Uterus (tissue), 4 donors: Measurements from ENCODE around the gene DCST1. TPM values are rescaled to one million over a fixed set of nuclear protein-coding genes. Genes with fewer than 3 reads are reported as not detected.

Source experiments
- DNase-seq, 2 donors: peaks; one replicate each; pipeline ENCODE4 v3.0.0-alpha.2; 2019 to 2020
- H3K27ac ChIP-seq, 2 donors: fragments of 200-600 bp; sonication (generic); 1 replicate in 1 of 2; 2 replicates in 1 of 2; pipeline ENCODE4 v1.5.1; 2016 to 2018
- H3K27me3 ChIP-seq, 2 donors: fragments of 200-600 bp; sonication (generic); one replicate each; pipeline ENCODE4 v1.5.1; 2018 to 2019; ENCODE audit warnings: control low read depth in 1 of 2
- H3K36me3 ChIP-seq, 2 donors: fragments of 200-600 bp; sonication (generic); one replicate each; pipeline ENCODE4 v1.5.1; 2019; ENCODE audit warnings: control low read depth in 1 of 2
- H3K4me1 ChIP-seq, 2 donors: fragments of 200-600 bp; sonication (generic); one replicate each; pipeline ENCODE4 v1.5.1; 2018 to 2019; ENCODE audit warnings: control low read depth in 1 of 2
- H3K4me3 ChIP-seq, 2 donors: fragments of 200-600 bp; sonication (generic); 1 replicate in 1 of 2; 2 replicates in 1 of 2; pipeline ENCODE4 v1.5.1; 2018 to 2019; ENCODE audit warnings: mild to moderate bottlenecking in 1 of 2
- H3K9me3 ChIP-seq, 2 donors: fragments of 200-600 bp; sonication (generic); one replicate each; pipeline ENCODE4 v1.5.1; 2019; ENCODE audit warnings: control low read depth in 1 of 2
- POLR2A ChIP-seq, 2 donors: fragments of 450-650 bp; IDR thresholded peaks; one replicate each; pipeline ENCODE4 v1.6.1; 2016; ENCODE audit warnings: antibody characterized with exemption in 2 of 2, mild to moderate bottlenecking in 1 of 2, moderate library complexity in 1 of 2
- intact Hi-C: fragments of 100-400 bp; cut with DNase I; formaldehyde crosslinking; loops from one replicate; pipeline ENCODE4 v1.15.1; 2023; ENCODE audit warnings: low total_unique reads
- total RNA-seq, 4 donors: library from RNA; depleted of rRNA in 3 of 4; stranded (reverse); fragments of >200 nt in 3 of 4; gene quantifications; one replicate each; pipeline versions ENCODE4 v1.1.0 to v1.2.4, GENCODE V29; 2014 to 2023
- TF ChIP-seq, protein P1 (sequence below), 4 experiments: fragments of 200-600 bp in 2 of 4; fragments of 450-650 bp in 2 of 4; sonication (generic) in 2 of 4; IDR thresholded peaks; one replicate each; pipeline ENCODE4 v1.5.1; 2016 to 2019; ENCODE audit warnings: antibody characterized with exemption in 4 of 4, mild to moderate bottlenecking in 2 of 4, moderate library complexity in 1 of 4
- donor health status: DM: yes; HTN: yes; CAD: no.

Gene DCST1
- total RNA-seq, 4 donors from 2014 or later = 1.1 to 3.5 TPM; not detected in 2

DNA sequence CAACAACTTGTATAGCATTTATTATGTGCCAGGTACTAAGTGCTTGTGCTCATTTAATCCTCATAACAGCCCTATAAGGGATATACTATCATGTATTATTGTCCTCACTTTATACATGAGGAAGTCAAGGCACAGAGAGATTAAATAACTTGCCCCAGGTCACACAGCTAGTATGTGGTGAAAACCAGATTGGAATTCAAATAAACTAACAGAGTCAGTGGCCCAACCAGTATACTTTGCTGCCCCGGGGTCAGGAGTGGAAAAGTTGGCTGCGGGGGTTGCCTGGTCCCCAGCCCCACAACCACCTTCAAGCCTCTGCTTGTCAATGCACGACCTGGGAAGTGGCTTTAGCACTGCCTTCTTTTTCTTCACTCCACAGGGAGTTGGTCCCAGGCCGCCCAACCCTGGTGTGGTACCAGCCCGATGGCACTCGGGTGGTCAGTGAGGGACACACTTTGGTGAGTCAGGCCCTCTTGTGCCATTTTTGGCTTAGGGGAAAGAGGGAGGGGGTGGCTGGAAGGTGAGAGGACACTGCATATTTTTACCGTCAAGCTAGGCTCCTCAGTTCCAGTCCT is 20.0 kb downstream of the DCST1 start:
- Histone ChIP-seq H3K4me3 (no peak overlapping the region), H3K27me3 (no peaks in the 10 kb centered on the region), H3K36me3 (no peaks in the 10 kb centered on the region), H3K27ac (no peak overlapping the region), H3K4me1 (no peaks in the 10 kb centered on the region), H3K9me3 (no peaks in the 10 kb centered on the region)
- no peak for DNase-seq
- intact Hi-C loops = no loop called here
- TF ChIP-seq, protein P1, sequence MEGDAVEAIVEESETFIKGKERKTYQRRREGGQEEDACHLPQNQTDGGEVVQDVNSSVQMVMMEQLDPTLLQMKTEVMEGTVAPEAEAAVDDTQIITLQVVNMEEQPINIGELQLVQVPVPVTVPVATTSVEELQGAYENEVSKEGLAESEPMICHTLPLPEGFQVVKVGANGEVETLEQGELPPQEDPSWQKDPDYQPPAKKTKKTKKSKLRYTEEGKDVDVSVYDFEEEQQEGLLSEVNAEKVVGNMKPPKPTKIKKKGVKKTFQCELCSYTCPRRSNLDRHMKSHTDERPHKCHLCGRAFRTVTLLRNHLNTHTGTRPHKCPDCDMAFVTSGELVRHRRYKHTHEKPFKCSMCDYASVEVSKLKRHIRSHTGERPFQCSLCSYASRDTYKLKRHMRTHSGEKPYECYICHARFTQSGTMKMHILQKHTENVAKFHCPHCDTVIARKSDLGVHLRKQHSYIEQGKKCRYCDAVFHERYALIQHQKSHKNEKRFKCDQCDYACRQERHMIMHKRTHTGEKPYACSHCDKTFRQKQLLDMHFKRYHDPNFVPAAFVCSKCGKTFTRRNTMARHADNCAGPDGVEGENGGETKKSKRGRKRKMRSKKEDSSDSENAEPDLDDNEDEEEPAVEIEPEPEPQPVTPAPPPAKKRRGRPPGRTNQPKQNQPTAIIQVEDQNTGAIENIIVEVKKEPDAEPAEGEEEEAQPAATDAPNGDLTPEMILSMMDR (IDR thresholded peaks at IDR 0.05) = no peak
- TF ChIP-seq POLR2A (IDR thresholded peaks at IDR 0.05) = no peak

DNA sequence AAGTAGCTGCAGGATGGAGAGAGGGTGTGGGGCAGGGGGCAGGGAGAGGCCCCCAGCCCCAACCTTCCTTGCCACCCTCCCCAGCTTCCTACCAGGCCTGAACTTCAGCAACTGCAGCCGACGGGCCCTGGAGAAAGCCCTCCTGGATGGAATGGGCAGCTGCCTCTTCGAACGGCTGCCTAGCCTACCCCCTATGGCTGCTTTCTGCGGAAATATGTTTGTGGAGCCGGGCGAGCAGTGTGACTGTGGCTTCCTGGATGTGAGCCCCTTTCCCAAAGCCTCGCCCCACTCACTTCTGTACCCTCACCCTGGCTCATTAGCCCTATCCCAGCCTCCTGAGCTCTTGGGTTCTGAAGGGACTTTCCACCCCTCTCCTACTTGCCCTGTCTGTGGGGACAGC is 23.5 kb downstream of the DCST1 start:
- Histone ChIP-seq H3K36me3 (no peaks in the 10 kb centered on the region), H3K4me3 (no peak overlapping the region), H3K27ac (no peak overlapping the region), H3K4me1 (peaks cover 0 to 6% of the 10 kb centered on the region in 2 donors), H3K27me3 (no peaks in the 10 kb centered on the region), H3K9me3 (no peaks in the 10 kb centered on the region)
- no peak for DNase-seq
- intact Hi-C loops = no loop called here
- TF ChIP-seq, protein P1 (IDR thresholded peaks at IDR 0.05) = no peak
- TF ChIP-seq POLR2A (IDR thresholded peaks at IDR 0.05) = no peak

DNA sequence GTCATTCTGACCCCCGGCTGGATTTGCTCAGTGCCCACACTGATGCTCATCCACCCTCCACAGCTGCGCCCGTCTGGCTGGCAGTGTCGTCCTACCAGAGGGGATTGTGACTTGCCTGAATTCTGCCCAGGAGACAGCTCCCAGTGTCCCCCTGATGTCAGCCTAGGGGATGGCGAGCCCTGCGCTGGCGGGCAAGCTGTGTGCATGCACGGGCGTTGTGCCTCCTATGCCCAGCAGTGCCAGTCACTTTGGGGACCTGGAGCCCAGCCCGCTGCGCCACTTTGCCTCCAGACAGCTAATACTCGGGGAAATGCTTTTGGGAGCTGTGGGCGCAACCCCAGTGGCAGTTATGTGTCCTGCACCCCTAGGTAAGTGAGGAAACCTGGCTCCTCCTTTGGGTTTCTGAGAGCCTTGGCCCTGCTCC is 24.2 kb downstream of the DCST1 start:
- no peaks in the 10 kb centered on the region for H3K9me3 ChIP-seq
- H3K36me3 ChIP-seq = no peaks in the 10 kb centered on the region
- no peak for TF ChIP-seq POLR2A (IDR thresholded peaks at IDR 0.05)
- TF ChIP-seq, protein P1 (IDR thresholded peaks at IDR 0.05) = no peak
- no peak overlapping the region for H3K4me3 ChIP-seq
- H3K4me1 ChIP-seq = peaks cover 0 to 13% of the 10 kb centered on the region in 2 donors
- no peaks in the 10 kb centered on the region for H3K27me3 ChIP-seq
- intact Hi-C loops = no loop called here
- no peak overlapping the region for H3K27ac ChIP-seq
- no peak for DNase-seq

DNA sequence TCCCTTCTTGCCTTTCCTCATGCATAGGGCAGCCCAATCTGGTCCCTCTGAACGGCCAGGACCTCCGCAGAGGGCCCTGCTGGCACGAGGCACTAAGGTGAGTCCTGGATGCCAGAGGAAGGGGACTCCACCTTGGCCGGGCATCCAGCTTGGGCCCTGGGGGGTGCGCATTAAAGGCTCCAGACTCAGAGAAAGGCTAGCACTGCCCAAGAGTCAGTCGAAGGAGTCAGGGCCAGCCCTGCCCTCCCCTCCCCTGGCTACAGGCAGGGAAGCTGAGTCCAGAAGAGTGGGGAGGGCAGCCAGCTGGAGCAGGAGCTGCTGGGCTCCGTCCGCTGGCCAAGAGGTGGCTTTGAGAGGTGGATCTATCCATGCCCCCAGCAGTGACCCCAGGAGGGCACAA is 27.1 kb downstream of the DCST1 start:
- no peak for TF ChIP-seq POLR2A (IDR thresholded peaks at IDR 0.05)
- TF ChIP-seq, protein P1 (IDR thresholded peaks at IDR 0.05) = no peak
- Histone ChIP-seq H3K27me3 (no peaks in the 10 kb centered on the region), H3K27ac (no peak overlapping the region), H3K36me3 (no peaks in the 10 kb centered on the region), H3K4me1 (peaks cover 0 to 16% of the 10 kb centered on the region in 2 donors), H3K4me3 (no peak overlapping the region), H3K9me3 (no peaks in the 10 kb centered on the region)
- no peak for DNase-seq
- intact Hi-C loops = no loop called here

DNA sequence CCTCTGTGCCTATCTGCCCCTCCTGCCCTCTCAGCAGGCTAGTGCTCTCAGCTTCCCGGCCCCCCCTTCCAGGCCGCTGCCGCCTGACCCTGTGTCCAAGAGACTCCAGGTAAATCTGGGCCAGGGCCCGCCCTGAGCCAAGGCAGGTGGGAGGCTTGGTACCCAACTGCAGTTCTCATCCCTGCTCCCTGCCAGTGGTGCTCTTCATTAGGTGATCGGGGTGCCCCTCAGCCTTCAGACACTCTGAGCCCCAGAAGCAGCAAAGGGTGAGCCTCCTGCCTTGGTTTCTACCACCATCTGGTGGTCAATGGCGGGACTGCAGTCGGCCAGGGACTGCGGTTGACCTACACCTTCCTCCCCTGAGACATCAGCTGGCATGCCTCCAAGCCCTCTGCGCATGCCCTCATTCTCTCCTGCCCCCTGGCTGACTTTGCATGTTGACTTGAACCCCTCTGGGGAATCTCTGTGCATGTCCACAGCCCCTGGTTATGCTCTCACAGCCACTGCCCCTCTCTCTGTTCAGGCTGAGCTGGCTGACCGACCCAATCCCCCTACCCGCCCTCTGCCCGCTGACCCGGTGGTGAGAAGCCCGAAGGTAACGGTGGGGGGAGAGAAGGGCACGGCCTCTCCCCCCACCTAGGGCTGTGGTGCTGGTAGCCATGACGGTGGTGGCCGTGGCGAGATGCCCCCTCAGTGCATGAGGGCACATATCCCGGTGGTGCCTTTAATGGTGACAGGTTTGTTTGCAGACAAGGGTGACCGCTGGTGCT is 27.9 kb downstream of the DCST1 start:
- Histone ChIP-seq H3K4me1 (peaks cover 0 to 16% of the 10 kb centered on the region in 2 donors), H3K36me3 (no peaks in the 10 kb centered on the region), H3K27me3 (no peaks in the 10 kb centered on the region), H3K9me3 (no peaks in the 10 kb centered on the region), H3K27ac (no peak overlapping the region), H3K4me3 (no peak overlapping the region)
- intact Hi-C loops = no loop called here
- DNase-seq = peak; percentile 83 to 85
- peak in 1 of 2 donors; percentile 12 for TF ChIP-seq POLR2A (IDR thresholded peaks at IDR 0.05)
- TF ChIP-seq, protein P1 (IDR thresholded peaks at IDR 0.05) = peak; percentile 94 to 100 (median 98)
